SU-DHL-6 (cell line): Measurements from ENCODE around the gene RAB3B.
"Not testable (repeated sequence)": the region's sequence is repeated elsewhere in the genome, so short reads cannot be mapped to it uniquely, and the experiment has no call there.

Source experiments
- H2AFZ ChIP-seq: fragments of 200-600 bp; sonication (generic); 2 replicates; pipeline ENCODE4 v1.6.1; 2014; ENCODE audit warnings: low read depth, mild to moderate bottlenecking, moderate library complexity, mixed read lengths, antibody characterized with exemption, low read length; ENCODE audit not compliant: severe bottlenecking
- H3F3A ChIP-seq: fragments of 200-600 bp; shearing (Covaris generic); 2 replicates; pipeline ENCODE4 v1.6.0; 2016; ENCODE audit warnings: antibody characterized with exemption, mild to moderate bottlenecking; ENCODE audit not compliant: insufficient read depth
- H3K27ac ChIP-seq: fragments of 200-600 bp; sonication (generic); 2 replicates; pipeline ENCODE4 v1.5.1; 2016; ENCODE audit warnings: low read depth, mild to moderate bottlenecking, low read length, moderate library complexity, mixed read lengths
- H3K27me3 ChIP-seq: fragments of 200-600 bp; sonication (generic), shearing (Covaris generic); 2 replicates; pipeline ENCODE4 v1.6.0; 2014; ENCODE audit warnings: mild to moderate bottlenecking, low read length
- H3K36me3 ChIP-seq: fragments of 200-600 bp; sonication (generic); 2 replicates; pipeline ENCODE4 v1.6.1; 2014; ENCODE audit warnings: mild to moderate bottlenecking, low read length, mixed read lengths
- H3K4me2 ChIP-seq: fragments of 300-600, 200-600 bp; shearing (Covaris generic), sonication (generic); 2 replicates; pipeline ENCODE4 v1.6.0; 2014; ENCODE audit warnings: low read length, low read depth, mild to moderate bottlenecking; ENCODE audit not compliant: poor library complexity, severe bottlenecking
- H3K4me3 ChIP-seq: fragments of 200-600 bp; sonication (generic); 2 replicates; pipeline ENCODE4 v1.5.1; 2014; ENCODE audit warnings: antibody characterized with exemption, low read length, mild to moderate bottlenecking, mixed read lengths; ENCODE audit not compliant: insufficient read depth, poor library complexity, severe bottlenecking
- H3K79me2 ChIP-seq: fragments of 200-600 bp; sonication (generic); 2 replicates; pipeline ENCODE4 v1.6.1; 2014; ENCODE audit warnings: mild to moderate bottlenecking, low read length, moderate library complexity; ENCODE audit not compliant: insufficient read depth
- H3K9ac ChIP-seq: fragments of 200-600 bp; sonication (generic); 2 replicates; pipeline ENCODE4 v1.7.0; 2014; ENCODE audit warnings: mild to moderate bottlenecking, low read length
- H3K9me2 ChIP-seq: fragments of 200-600 bp; sonication (generic); replicated peaks from 2 replicates; pipeline ENCODE4 v1.6.1; 2014; ENCODE audit warnings: low read length; ENCODE audit not compliant: insufficient read depth
- H3K9me3 ChIP-seq: fragments of 200-600 bp; sonication (generic); 2 replicates; pipeline ENCODE4 v1.6.1; 2014; ENCODE audit warnings: low read length, mixed read lengths; ENCODE audit not compliant: insufficient read depth
- H4K20me1 ChIP-seq: fragments of 200-600 bp; sonication (generic); 2 replicates; pipeline ENCODE4 v1.6.1; 2014; ENCODE audit warnings: low read depth, mild to moderate bottlenecking, antibody characterized with exemption, low read length, moderate library complexity, mixed read lengths
- CTCF ChIP-seq: fragments of 200-600 bp; sonication (generic); IDR thresholded peaks from one replicate; pipeline ENCODE4 v1.5.1; 2017; ENCODE audit warnings: antibody characterized with exemption, mild to moderate bottlenecking, low read length, moderate library complexity; ENCODE audit not compliant: insufficient read depth, poor library complexity, severe bottlenecking
- EZH2phosphoT487 ChIP-seq: fragments of 200-600 bp; sonication (generic), shearing (Covaris generic); conservative IDR thresholded peaks from 2 replicates; pipeline ENCODE4 v1.6.1; 2018; ENCODE audit warnings: mild to moderate bottlenecking, antibody characterized with exemption, low read length, moderate library complexity, mixed read lengths

The RAB3B gene

DNA sequence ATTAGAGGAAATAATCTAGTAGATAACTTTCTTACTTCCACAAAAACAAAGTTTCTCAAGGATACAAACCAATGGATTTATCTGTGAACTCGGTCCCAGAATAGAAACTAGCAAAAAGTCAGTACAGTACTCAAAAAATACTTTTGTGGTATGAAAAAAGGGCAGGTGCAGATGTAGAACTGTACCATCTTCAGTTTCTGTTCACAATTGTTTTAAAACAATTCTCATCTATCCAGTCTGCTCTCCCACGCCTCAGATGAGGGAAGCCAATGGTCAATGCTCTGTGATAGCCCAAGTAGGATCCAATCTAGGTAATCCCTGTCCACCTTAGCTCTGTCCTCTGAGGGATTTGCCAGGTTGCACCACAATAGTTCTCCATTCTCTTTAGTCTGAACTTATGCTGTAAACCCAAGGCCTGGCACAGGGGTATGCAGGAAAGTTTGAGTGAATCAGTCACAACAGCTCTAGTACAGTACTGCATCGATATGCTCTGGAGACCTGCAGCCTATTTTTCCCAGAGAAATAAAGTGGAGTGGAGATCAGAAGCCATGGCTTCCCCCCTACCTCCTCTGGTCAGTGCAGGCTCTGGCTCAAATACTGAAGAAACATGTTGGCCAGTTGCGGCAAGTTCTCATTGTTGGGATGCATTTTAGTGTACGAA is 41.8 kb upstream of the RAB3B start:
- Histone ChIP-seq H3K27ac (peak overlapping the region; percentile 49), H2AFZ (no peak overlapping the region), H3K9ac (peak overlapping the region; percentile 79), H3F3A (peaks cover 20% of the 10 kb centered on the region), H3K27me3 (no peaks in the 10 kb centered on the region), H3K4me2 (peak overlapping the region; percentile 81), H3K79me2 (peaks cover 43% of the 10 kb centered on the region), H3K9me3 (no peaks in the 10 kb centered on the region), H3K4me3 (peak overlapping the region; percentile 84), H3K36me3 (peaks cover 9% of the 10 kb centered on the region; the same call in 1 of the 2 replicates), H4K20me1 (peaks cover 15% of the 10 kb centered on the region; the same call in 1 of the 2 replicates), H3K9me2 (no peaks in the 10 kb centered on the region)
- no peak for TF ChIP-seq EZH2phosphoT487
- no peak for TF ChIP-seq CTCF

DNA sequence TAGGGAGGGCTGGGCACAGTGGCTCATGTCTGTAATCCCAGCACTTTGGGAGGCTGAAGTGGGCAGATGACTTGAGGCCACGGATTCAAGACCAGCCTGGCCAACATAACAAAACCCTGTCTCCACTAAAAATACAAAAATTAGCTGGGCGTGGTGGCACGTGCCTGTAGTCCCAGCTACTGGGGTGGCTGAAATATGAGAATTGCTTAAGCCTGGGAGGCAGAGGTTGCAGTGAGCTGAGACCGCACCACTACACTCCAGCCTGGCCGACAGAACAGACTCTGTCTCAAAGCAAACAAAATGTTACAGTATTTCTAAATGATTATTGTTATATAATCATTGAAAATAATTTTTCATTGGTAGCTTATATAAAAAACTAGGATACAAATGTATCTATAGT is 38.3 kb upstream of the RAB3B start:
- H3K36me3 ChIP-seq: peaks cover 12% of the 10 kb centered on the region; the same call in 1 of the 2 replicates
- not testable (repeated sequence) for H3K4me3 ChIP-seq, H3K9me3 ChIP-seq, H2AFZ ChIP-seq, H3K27ac ChIP-seq, H3K9ac ChIP-seq, H3K27me3 ChIP-seq, H3K4me2 ChIP-seq, H3F3A ChIP-seq, H3K9me2 ChIP-seq
- H3K79me2 ChIP-seq: peaks cover 43% of the 10 kb centered on the region
- peaks cover 15% of the 10 kb centered on the region; the same call in 1 of the 2 replicates for H4K20me1 ChIP-seq

DNA sequence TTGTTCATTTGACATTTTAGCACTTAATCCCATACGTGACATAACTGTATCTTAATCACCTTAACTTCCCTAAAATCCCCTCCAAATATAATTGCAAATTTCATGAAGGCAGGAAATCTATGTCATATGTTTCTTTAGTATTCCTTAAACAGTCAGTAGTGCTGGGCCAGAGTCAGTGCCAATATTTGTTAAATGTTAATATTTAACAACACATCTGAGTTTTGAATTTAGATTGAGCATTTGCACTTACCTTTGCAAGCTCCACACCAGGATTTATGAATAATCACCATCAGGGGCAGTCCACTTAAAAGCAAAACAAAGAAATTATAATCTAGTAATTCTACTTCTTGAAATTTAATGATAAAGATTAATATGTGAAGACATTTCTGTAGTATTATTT is 37.8 kb upstream of the RAB3B start:
- H4K20me1 ChIP-seq: peaks cover 15% of the 10 kb centered on the region; the same call in 1 of the 2 replicates
- H3K36me3 ChIP-seq: peaks cover 12% of the 10 kb centered on the region; the same call in 1 of the 2 replicates
- no peak overlapping the region for H3K4me2 ChIP-seq
- no peaks in the 10 kb centered on the region for H3K9me2 ChIP-seq
- no peak overlapping the region for H2AFZ ChIP-seq
- no peaks in the 10 kb centered on the region for H3K9me3 ChIP-seq
- H3F3A ChIP-seq: peaks cover 4% of the 10 kb centered on the region; the same call in 1 of the 2 replicates
- H3K9ac ChIP-seq: no peak overlapping the region
- no peak overlapping the region for H3K27ac ChIP-seq
- no peak overlapping the region for H3K4me3 ChIP-seq
- no peak for TF ChIP-seq EZH2phosphoT487
- no peak for TF ChIP-seq CTCF
- H3K79me2 ChIP-seq: peaks cover 40% of the 10 kb centered on the region
- no peaks in the 10 kb centered on the region for H3K27me3 ChIP-seq

GRCh38 chr1:52026278-52026677 is 35.8 kb upstream of the RAB3B start:
- Histone ChIP-seq H3K4me3 (no peak overlapping the region), H3K9me2 (no peaks in the 10 kb centered on the region), H4K20me1 (peaks cover 6% of the 10 kb centered on the region; the same call in 1 of the 2 replicates), H3K27ac (no peak overlapping the region), H3K9ac (no peak overlapping the region), H3K27me3 (no peaks in the 10 kb centered on the region), H3K36me3 (peaks cover 8% of the 10 kb centered on the region; the same call in 1 of the 2 replicates), H3K9me3 (no peaks in the 10 kb centered on the region), H3F3A (peaks cover 4% of the 10 kb centered on the region; the same call in 1 of the 2 replicates), H3K79me2 (peaks cover 19% of the 10 kb centered on the region), H3K4me2 (no peak overlapping the region), H2AFZ (no peak overlapping the region)
- TF ChIP-seq CTCF (no peak), EZH2phosphoT487 (no peak)
